Caco-2 (cell line): ENCODE measurements around the gene CACUL1. TPM values are rescaled to one million over a fixed set of nuclear protein-coding genes. Genes with fewer than 3 reads are reported as not detected.

Experiments
- BruUV-seq: library from RNA; stranded (reverse); fragments of 400-500 nt; replicated peaks from 2 replicates; lab custom pipeline; 2021; lab: Mats Ljungman, UMichigan
- CTCF ChIA-PET: fragments of 300-600 bp; sonication (Branson Sonifier 250); formaldehyde crosslinking; loops from one replicate; lab custom pipeline; 2022; ENCODE audit warnings: antibody characterized with exemption; lab: Charles Lee
- POLR2A ChIA-PET: fragments of 300-600 bp; sonication (Branson Sonifier 250); formaldehyde crosslinking; loops from one replicate; lab custom pipeline; 2022; ENCODE audit warnings: antibody characterized with exemption; lab: Charles Lee
- DNase-seq, 2 experiments: peaks; one replicate each; pipeline versions ENCODE4 v3.0.0 to v3.0.0-alpha.2; 2020 to 2022
- H3K27me3 ChIP-seq: replicated peaks from 2 replicates; pipeline ENCODE4 v1.6.0; 2011; ENCODE audit warnings: low read length; ENCODE audit not compliant: control insufficient read depth, insufficient read depth
- H3K36me3 ChIP-seq: 2 replicates; pipeline ENCODE4 v1.5.1; 2011; ENCODE audit warnings: low read length; ENCODE audit not compliant: control insufficient read depth, insufficient read depth
- H3K4me1 ChIP-seq: fragments of 250-450 bp; sonication (Bioruptor Pico); 2 replicates; pipeline ENCODE4 v1.5.1; 2020; ENCODE audit warnings: mild to moderate bottlenecking
- H3K4me3 ChIP-seq: 2 replicates; pipeline ENCODE4 v1.5.1; 2011; ENCODE audit warnings: low read depth, mild to moderate bottlenecking, control low read depth, low read length
- H3K9me3 ChIP-seq: fragments of 250-450 bp; sonication (Bioruptor Pico); 2 replicates; pipeline ENCODE4 v1.5.1; 2020; ENCODE audit warnings: mild to moderate bottlenecking, moderate library complexity
- H3K27ac Mint-ChIP-seq: one replicate; pipeline ENCODE4 v1.8.0; 2022; ENCODE audit warnings: mixed read lengths; ENCODE audit not compliant: unreplicated experiment
- H3K27me3 Mint-ChIP-seq: one replicate; pipeline ENCODE4 v1.8.0; 2022; ENCODE audit warnings: mixed read lengths; ENCODE audit not compliant: insufficient read depth, unreplicated experiment
- H3K36me3 Mint-ChIP-seq: one replicate; pipeline ENCODE4 v1.8.0; 2022; ENCODE audit warnings: mild to moderate bottlenecking, mixed read lengths; ENCODE audit not compliant: insufficient read depth, unreplicated experiment
- H3K4me1 Mint-ChIP-seq: one replicate; pipeline ENCODE4 v1.8.0; 2022; ENCODE audit warnings: low read depth, mixed read lengths; ENCODE audit not compliant: unreplicated experiment
- H3K4me3 Mint-ChIP-seq: one replicate; pipeline ENCODE4 v1.8.0; 2022; ENCODE audit warnings: mild to moderate bottlenecking, moderate library complexity, mixed read lengths; ENCODE audit not compliant: unreplicated experiment
- H3K9me3 Mint-ChIP-seq: one replicate; pipeline ENCODE4 v1.8.0; 2022; ENCODE audit warnings: mixed read lengths; ENCODE audit not compliant: unreplicated experiment
- CTCF ChIP-seq, 2 experiments: fragments of 200-600 bp in 1 of 2; IDR thresholded peaks; 1 replicate in 1 of 2; 2 replicates in 1 of 2; pipeline versions ENCODE4 v1.5.1 to v1.8.0; 2011 to 2022; ENCODE audit warnings: antibody characterized with exemption in 1 of 2, control low read depth in 1 of 2, inconsistent platforms in 1 of 2, low read depth in 1 of 2, low read length in 1 of 2, mild to moderate bottlenecking in 1 of 2, moderate library complexity in 1 of 2; ENCODE audit not compliant: insufficient read depth in 1 of 2, severe bottlenecking in 1 of 2, unreplicated experiment in 1 of 2
- intact Hi-C: fragments of 100-400 bp; cut with micrococcal nuclease; formaldehyde crosslinking; loops from one replicate; pipeline ENCODE4 v1.10.0; 2022; ENCODE audit not compliant: unreplicated experiment
- total RNA-seq: library from RNA; stranded (reverse); gene quantifications from 2 replicates; pipeline ENCODE4 v1.2.3, GENCODE V29; 2022

CACUL1 gene
- total RNA-seq, 1 experiment from 2014 or later: 39.2 TPM

- intact Hi-C loops: loop anchor here (5.0 kb wide), 1 partner anchor 100 kb away; no protein-coding TSS in a partner anchor
- H3K4me1 ChIP-seq: no peaks in the 10 kb centered on the region
- no TSS peak for BruUV-seq
- H3K27me3 Mint-ChIP-seq: peaks cover 4% of the 10 kb centered on the region
- H3K36me3 Mint-ChIP-seq: no peaks in the 10 kb centered on the region
- DNase-seq: no peak
- H3K4me3 Mint-ChIP-seq: no peak overlapping the region
- H3K9me3 ChIP-seq: no peaks in the 10 kb centered on the region
- H3K9me3 Mint-ChIP-seq: no peaks in the 10 kb centered on the region
- ChIA-PET CTCF (no interaction called here), POLR2A (no interaction called here)
- no peaks in the 10 kb centered on the region for H3K36me3 ChIP-seq
- no peaks in the 10 kb centered on the region for H3K27me3 ChIP-seq
- no peak overlapping the region for H3K27ac Mint-ChIP-seq
- no peak overlapping the region for H3K4me3 ChIP-seq
- TF ChIP-seq CTCF (IDR thresholded peaks at IDR 0.05; ENCODE audit: insufficient read depth in 1 of 2, low read depth in 1 of 2, low read length in 1 of 2, severe bottlenecking in 1 of 2, unreplicated experiment in 1 of 2): no peak
- H3K4me1 Mint-ChIP-seq: no peaks in the 10 kb centered on the region
These were observed 87.0 kb downstream of the CACUL1 start for GRCh38 chr10:118667732-118668131.

- intact Hi-C loops: loop anchor here (5.0 kb wide), 1 partner anchor 99 kb away; no protein-coding TSS in a partner anchor
- POLR2A ChIA-PET: no interaction called here
These were observed 88.4 kb downstream of the CACUL1 start for GRCh38 chr10:118666350-118666749.

GRCh38 chr10:118664321-118664720 is 90.4 kb downstream of the CACUL1 start:
- intact Hi-C loops: no loop called here
- Mint-ChIP-seq H3K27ac (no peak overlapping the region), H3K9me3 (no peaks in the 10 kb centered on the region), H3K4me1 (no peaks in the 10 kb centered on the region), H3K27me3 (peaks cover 14% of the 10 kb centered on the region), H3K4me3 (no peak overlapping the region), H3K36me3 (no peaks in the 10 kb centered on the region)
- no peaks in the 10 kb centered on the region for H3K27me3 ChIP-seq
- TF ChIP-seq CTCF (IDR thresholded peaks at IDR 0.05; ENCODE audit: insufficient read depth in 1 of 2, low read depth in 1 of 2, low read length in 1 of 2, severe bottlenecking in 1 of 2, unreplicated experiment in 1 of 2): no peak
- no peaks in the 10 kb centered on the region for H3K4me1 ChIP-seq
- POLR2A ChIA-PET: no interaction called here
- CTCF ChIA-PET: interaction anchor here (1.4 kb wide), 1 partner anchor 55 kb away, joined by 3 read pairs; no protein-coding TSS in a partner anchor
- H3K4me3 ChIP-seq: no peak overlapping the region
- DNase-seq: no peak
- no TSS peak for BruUV-seq
- no peaks in the 10 kb centered on the region for H3K9me3 ChIP-seq
- no peaks in the 10 kb centered on the region for H3K36me3 ChIP-seq

More at GRCh38 chr10:118666350-118666749, 88.4 kb downstream of the CACUL1 start:
- H3K36me3 Mint-ChIP-seq: no peaks in the 10 kb centered on the region
- H3K27me3 Mint-ChIP-seq: peaks cover 10% of the 10 kb centered on the region
- Histone ChIP-seq H3K36me3 (no peaks in the 10 kb centered on the region), H3K4me1 (no peaks in the 10 kb centered on the region), H3K9me3 (no peaks in the 10 kb centered on the region), H3K27me3 (no peaks in the 10 kb centered on the region), H3K4me3 (no peak overlapping the region)
- no TSS peak for BruUV-seq
- CTCF ChIA-PET: no interaction called here
- no peaks in the 10 kb centered on the region for H3K4me1 Mint-ChIP-seq
- no peak overlapping the region for H3K4me3 Mint-ChIP-seq
- no peak for TF ChIP-seq CTCF (IDR thresholded peaks at IDR 0.05; ENCODE audit: insufficient read depth in 1 of 2, low read depth in 1 of 2, low read length in 1 of 2, severe bottlenecking in 1 of 2, unreplicated experiment in 1 of 2)
- no peaks in the 10 kb centered on the region for H3K9me3 Mint-ChIP-seq
- no peak overlapping the region for H3K27ac Mint-ChIP-seq
- no peak for DNase-seq
